Measurements from ENCODE around the gene HNRNPDL.

Gene HNRNPDL

DNA sequence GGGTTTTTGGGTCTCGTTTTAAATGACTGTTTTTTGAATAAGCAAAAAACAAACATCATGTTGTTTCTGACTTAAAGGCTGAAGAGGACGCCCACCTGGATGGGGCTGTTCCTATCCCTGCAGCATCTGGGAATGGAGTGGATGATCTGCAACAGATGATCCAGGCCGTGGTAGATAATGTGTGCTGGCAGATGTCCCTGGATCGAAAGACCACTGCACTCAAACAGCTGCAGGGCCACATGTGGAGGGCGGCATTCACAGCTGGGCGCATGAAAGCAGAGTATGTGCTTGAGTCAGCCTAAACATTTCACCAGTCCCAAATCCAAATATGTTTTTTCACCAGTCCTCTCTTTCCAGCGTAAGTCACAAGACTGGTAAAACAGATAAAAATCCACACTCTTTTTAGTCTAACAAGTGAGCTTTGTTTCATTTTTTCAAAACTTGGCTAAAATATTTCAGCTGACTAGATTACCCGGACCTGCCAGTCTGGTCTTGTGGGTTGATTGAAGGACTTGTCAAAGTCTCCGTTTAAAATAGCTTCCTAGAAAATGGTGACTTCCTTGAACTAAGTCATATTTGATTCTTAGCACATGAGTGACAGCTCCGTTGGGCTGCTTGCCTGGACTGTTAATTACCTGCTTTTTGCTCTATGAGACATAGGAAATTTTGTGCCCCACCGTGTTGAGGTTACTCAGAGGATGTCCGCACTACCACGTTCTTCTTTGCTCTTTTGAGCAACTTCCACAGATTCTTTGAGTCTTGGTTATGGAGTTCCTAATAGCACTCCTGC is 20.9 kb upstream of the HNRNPDL start:
- POLR2A ChIA-PET: interaction anchor here (1.1 kb wide), 1 partner anchor 20 kb away, joined by 6 read pairs; no protein-coding TSS in a partner anchor
- TF ChIP-seq, protein P1, sequence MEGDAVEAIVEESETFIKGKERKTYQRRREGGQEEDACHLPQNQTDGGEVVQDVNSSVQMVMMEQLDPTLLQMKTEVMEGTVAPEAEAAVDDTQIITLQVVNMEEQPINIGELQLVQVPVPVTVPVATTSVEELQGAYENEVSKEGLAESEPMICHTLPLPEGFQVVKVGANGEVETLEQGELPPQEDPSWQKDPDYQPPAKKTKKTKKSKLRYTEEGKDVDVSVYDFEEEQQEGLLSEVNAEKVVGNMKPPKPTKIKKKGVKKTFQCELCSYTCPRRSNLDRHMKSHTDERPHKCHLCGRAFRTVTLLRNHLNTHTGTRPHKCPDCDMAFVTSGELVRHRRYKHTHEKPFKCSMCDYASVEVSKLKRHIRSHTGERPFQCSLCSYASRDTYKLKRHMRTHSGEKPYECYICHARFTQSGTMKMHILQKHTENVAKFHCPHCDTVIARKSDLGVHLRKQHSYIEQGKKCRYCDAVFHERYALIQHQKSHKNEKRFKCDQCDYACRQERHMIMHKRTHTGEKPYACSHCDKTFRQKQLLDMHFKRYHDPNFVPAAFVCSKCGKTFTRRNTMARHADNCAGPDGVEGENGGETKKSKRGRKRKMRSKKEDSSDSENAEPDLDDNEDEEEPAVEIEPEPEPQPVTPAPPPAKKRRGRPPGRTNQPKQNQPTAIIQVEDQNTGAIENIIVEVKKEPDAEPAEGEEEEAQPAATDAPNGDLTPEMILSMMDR (IDR thresholded peaks at IDR 0.05; ENCODE audit: control extremely low read depth, extremely low read depth, low read depth, missing control alignments): no peak
- no peak for DNase-seq (ENCODE audit: extremely low spot score)
- CTCF ChIA-PET: interaction anchor here (1.1 to 2.1 kb wide), 5 partner anchors 10 to 288 kb away, joined by 4 to 11 read pairs (median 4); partner anchors contain the start of gene HNRNPDL

DNA sequence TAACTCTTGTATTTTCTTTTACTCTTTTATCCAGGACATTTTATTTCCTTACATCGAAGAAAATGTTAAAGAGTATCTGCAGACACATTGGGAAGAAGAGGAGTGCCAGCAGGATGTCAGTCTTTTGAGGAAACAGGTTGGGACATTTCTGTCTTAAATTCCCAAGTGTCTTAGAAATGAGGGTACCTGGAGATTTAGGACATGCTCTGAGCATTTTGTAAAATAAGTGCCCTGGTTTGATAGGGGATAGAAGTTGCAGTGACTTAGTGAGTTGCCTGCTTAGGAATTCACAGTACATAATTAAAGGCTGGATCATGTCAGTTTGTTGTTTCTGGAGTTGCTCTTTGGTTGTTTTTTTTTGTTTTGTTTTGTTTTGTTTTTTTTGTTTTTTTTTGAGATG is 17.6 kb upstream of the HNRNPDL start:
- CTCF ChIA-PET: interaction anchor here (1.5 kb wide), 1 partner anchor 19 kb away, joined by 4 read pairs; no protein-coding TSS in a partner anchor
- TF ChIP-seq, protein P1 (IDR thresholded peaks at IDR 0.05; ENCODE audit: control extremely low read depth, extremely low read depth, low read depth, missing control alignments): no peak

DNA sequence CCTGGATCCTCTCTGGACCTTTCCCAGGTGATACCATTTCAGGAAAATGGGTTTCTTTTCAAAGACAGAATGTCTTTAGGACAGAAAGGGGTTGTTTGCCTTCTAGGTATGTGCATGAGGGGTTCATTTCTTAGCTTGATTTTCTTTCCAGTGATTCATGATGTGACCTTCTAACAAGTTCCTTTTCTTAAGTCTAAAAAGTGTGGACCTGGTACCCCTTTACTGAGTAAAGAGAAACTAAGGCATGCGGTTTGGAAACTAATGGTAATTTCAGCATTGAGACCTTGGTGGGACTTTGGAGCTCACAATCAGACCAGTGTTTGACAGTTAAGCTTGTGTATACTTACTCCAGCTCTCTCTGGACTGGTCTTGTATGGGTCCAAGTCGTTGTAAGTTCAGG is 8.8 kb upstream of the HNRNPDL start:
- ChIA-PET CTCF (interaction anchor here (1.1 to 2.2 kb wide), 5 partner anchors 8 to 300 kb away, joined by 3 to 10 read pairs (median 4); no protein-coding TSS in a partner anchor), POLR2A (interaction anchor here (1.5 kb wide), 1 partner anchor 10 kb away, joined by 4 read pairs; no protein-coding TSS in a partner anchor)
- DNase-seq (ENCODE audit: extremely low spot score): no peak
- TF ChIP-seq, protein P1 (IDR thresholded peaks at IDR 0.05; ENCODE audit: control extremely low read depth, extremely low read depth, low read depth, missing control alignments): no peak

More for the DNA sequence above, 17.6 kb upstream of the HNRNPDL start:
- POLR2A ChIA-PET: no interaction called here
- no peak for DNase-seq (ENCODE audit: extremely low spot score)

DNA sequence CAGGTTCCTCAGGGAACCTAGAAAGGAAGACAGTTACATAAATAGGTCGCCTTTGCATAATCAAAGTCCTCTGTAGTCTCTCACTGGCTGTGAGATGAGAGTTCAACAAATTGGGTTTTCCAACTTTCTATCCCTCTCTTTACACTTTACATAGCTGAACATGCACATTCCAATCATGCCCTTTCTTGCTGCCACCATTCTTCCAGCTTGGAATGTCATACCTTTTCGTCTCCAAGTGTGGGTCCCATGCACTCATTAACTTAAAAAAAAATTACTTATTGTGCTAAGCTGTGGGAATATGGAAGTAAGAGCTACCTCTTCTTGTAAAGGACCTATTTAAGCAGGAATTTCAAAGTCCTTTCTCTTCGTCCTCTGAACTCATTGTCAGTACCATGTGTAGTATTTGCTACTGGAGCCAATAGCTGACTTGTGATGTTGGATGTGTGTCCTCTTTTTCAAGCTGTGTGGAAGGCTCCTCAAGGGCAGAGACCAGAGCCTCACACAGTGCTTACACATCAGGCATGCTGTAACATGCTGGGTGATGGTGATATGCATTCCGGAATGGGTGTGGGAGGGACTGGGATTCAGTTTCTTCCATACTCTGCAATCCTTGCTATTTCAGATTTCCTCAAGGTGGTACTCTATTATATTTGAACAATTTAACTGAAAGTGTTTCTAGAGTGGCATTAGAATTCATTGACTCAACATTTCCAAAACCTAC is 7.2 kb upstream of the HNRNPDL start:
- no peak for DNase-seq (ENCODE audit: extremely low spot score)
- ChIA-PET CTCF (interaction anchor here (1.0 to 2.2 kb wide), 6 partner anchors 9 to 302 kb away, joined by 3 to 10 read pairs (median 3); no protein-coding TSS in a partner anchor), POLR2A (no interaction called here)
- TF ChIP-seq, protein P1 (IDR thresholded peaks at IDR 0.05; ENCODE audit: control extremely low read depth, extremely low read depth, low read depth, missing control alignments): no peak

DNA sequence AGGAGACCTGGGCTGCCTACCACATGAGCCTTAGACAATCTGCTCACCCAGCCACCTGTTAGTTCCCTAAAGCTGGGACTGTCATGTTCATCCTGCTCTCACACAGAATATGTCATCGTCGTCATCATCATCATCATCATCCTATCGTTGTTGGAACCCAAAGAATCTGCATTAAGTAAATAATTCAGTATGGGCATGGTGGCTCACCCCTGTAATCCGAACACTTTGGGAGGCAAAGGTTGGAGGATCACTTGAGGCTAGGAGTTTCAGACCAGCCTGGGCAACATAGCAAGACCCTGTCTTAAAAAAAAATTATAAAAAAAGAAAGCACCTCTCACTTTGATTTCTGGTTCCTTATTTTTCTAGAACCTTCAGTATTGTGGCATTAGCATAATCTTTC is 6.5 kb upstream of the HNRNPDL start:
- ChIA-PET POLR2A (interaction anchor here (0.6 to 0.7 kb wide), 2 partner anchors 450 to 456 kb away, joined by 3 to 4 read pairs; no protein-coding TSS in a partner anchor), CTCF (interaction anchor here (1.0 to 2.0 kb wide), 4 partner anchors 8 to 65 kb away, joined by 3 to 4 read pairs (median 3); no protein-coding TSS in a partner anchor)
- no peak for DNase-seq (ENCODE audit: extremely low spot score)
- TF ChIP-seq, protein P1 (IDR thresholded peaks at IDR 0.05; ENCODE audit: control extremely low read depth, extremely low read depth, low read depth, missing control alignments): no peak

DNA sequence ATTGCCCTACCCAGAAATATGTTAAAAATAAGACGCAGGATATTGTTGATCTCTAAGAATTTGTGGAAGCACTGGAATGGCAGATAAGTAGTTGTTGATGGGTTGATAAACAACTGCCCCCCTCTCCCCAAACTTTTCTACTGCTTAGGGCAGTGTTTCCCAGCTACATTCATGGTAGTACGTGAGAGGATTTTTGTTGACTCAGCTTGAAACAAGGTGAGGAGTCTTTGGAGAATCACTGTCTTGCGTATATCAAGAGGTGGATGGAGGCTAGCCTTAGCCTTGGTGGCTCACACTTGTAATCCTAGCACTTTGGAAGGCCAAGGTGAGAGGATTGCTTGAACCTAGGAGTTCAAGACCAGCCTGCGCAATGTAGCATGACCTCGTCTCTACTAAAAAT is 5.9 kb upstream of the HNRNPDL start:
- ChIA-PET CTCF (interaction anchor here (1.5 to 2.0 kb wide), 2 partner anchors 16 to 34 kb away, joined by 3 to 4 read pairs; no protein-coding TSS in a partner anchor), POLR2A (no interaction called here)
- no peak for DNase-seq (ENCODE audit: extremely low spot score)
- TF ChIP-seq, protein P1 (IDR thresholded peaks at IDR 0.05; ENCODE audit: control extremely low read depth, extremely low read depth, low read depth, missing control alignments): no peak

Measured in GM10248 (cell line).